ENCODE measurements around the gene PFN3.

DNA sequence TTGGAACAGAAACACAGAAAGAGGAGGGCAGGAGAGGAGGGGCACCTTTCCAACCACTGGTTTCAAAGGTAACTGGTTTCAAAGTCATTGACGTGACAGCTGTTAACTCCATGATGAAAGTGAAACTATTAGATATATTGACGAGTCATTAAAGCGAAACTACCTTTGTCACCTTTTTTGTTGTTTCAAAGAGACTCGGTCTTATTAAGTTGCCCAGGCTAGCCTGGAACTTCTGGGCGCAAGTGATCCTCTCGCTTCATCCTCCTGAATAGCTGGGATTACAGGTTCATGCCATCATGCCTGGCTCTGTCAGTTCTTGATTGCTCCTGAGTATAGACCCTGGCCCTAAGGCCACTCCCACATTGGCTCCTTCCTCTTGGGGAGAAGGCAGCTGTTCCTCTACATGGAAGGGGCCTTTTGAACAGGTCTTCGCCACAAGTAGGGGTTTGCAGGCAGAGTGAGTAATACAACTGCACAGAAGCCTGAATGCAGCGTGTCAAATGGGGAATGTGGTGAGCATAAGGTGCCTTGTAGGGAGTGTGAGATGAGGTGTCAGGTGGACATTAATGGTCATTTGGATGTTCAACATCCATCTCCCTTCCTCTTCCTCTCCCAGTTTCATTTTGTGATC is 12.3 kb upstream of the PFN3 start:
- TF ChIP-seq, protein P1, sequence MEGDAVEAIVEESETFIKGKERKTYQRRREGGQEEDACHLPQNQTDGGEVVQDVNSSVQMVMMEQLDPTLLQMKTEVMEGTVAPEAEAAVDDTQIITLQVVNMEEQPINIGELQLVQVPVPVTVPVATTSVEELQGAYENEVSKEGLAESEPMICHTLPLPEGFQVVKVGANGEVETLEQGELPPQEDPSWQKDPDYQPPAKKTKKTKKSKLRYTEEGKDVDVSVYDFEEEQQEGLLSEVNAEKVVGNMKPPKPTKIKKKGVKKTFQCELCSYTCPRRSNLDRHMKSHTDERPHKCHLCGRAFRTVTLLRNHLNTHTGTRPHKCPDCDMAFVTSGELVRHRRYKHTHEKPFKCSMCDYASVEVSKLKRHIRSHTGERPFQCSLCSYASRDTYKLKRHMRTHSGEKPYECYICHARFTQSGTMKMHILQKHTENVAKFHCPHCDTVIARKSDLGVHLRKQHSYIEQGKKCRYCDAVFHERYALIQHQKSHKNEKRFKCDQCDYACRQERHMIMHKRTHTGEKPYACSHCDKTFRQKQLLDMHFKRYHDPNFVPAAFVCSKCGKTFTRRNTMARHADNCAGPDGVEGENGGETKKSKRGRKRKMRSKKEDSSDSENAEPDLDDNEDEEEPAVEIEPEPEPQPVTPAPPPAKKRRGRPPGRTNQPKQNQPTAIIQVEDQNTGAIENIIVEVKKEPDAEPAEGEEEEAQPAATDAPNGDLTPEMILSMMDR (IDR thresholded peaks at IDR 0.05 in 4 of 5, conservative IDR thresholded peaks at IDR 0.05 in 1 of 5), result no peak
- no peak for TF ChIP-seq POLR2A (IDR thresholded peaks at IDR 0.05)
